HEK293 (cell line): Measurements from ENCODE around the gene PADI3.

Experiments
- CTCF ChIA-PET: fragments of 350-600 bp; formaldehyde crosslinking; extraction: SDS; loops from one replicate; lab custom pipeline; 2021; ENCODE audit warnings: antibody characterized with exemption; lab: Yijun Ruan, JAX
- POLR2A ChIA-PET: fragments of 300-600 bp; formaldehyde crosslinking; extraction: SDS; loops from one replicate; lab custom pipeline; 2020; ENCODE audit warnings: antibody characterized with exemption, inconsistent platforms; lab: Yijun Ruan, JAX
- H3K27ac ChIP-seq: fragments of 200-500 bp; sonication (Bioruptor generic); 2 replicates; pipeline ENCODE4 v1.5.1; 2014; ENCODE audit warnings: low read depth, low read length, control low read depth, inconsistent platforms; ENCODE audit errors: extremely low read depth
- H3K36me3 ChIP-seq, 2 experiments: fragments of 200-500 bp in 1 of 2; sonication (Bioruptor generic) in 1 of 2; 1 replicate in 1 of 2; 2 replicates in 1 of 2; pipeline ENCODE4 v1.5.1; 2014 to 2017; ENCODE audit warnings: inconsistent platforms in 2 of 2, low read length in 2 of 2; ENCODE audit not compliant: control insufficient read depth in 2 of 2, insufficient read depth in 1 of 2
- H3K4me1 ChIP-seq: fragments of 200-500 bp; sonication (Bioruptor generic); 2 replicates; pipeline ENCODE4 v1.5.1; 2014; ENCODE audit warnings: mild to moderate bottlenecking, low read length, inconsistent platforms; ENCODE audit not compliant: control insufficient read depth, insufficient read depth
- H3K4me3 ChIP-seq: 2 replicates; pipeline ENCODE4 v1.5.1; 2011; ENCODE audit warnings: low read depth, mild to moderate bottlenecking, control low read depth, low read length, moderate library complexity
- H3K9me3 ChIP-seq: fragments of 200-500 bp; sonication (Bioruptor generic); 2 replicates; pipeline ENCODE4 v1.5.1; 2014; ENCODE audit warnings: low read depth, low read length, inconsistent platforms; ENCODE audit not compliant: control insufficient read depth, insufficient read depth
- EGR2 ChIP-seq: fragments of 450-650 bp; formaldehyde crosslinking; IDR thresholded peaks from 2 replicates; pipeline ENCODE4 v1.5.1; 2016; ENCODE audit warnings: low read depth, missing biosample characterization, missing genetic modification characterization
- HOXD13 ChIP-seq: sonication (generic); formaldehyde crosslinking; IDR thresholded peaks from 2 replicates; pipeline ENCODE4 v1.8.0; 2022; ENCODE audit warnings: missing genetic modification reagents, borderline replicate concordance
- MYNN ChIP-seq: fragments of 450-650 bp; formaldehyde crosslinking; IDR thresholded peaks from 2 replicates; pipeline ENCODE4 v1.5.1; 2016; ENCODE audit warnings: missing biosample characterization, missing genetic modification characterization, borderline replicate concordance
- PRDM1 ChIP-seq: fragments of 450-650 bp; formaldehyde crosslinking; IDR thresholded peaks from 2 replicates; pipeline ENCODE4; 2016; ENCODE audit warnings: missing biosample characterization, missing genetic modification characterization
- SCRT1 ChIP-seq: fragments of 450-650 bp; formaldehyde crosslinking; IDR thresholded peaks from 2 replicates; pipeline ENCODE4 v1.5.1; 2016; ENCODE audit warnings: missing biosample characterization, missing genetic modification characterization, borderline replicate concordance
- SCRT2 ChIP-seq: fragments of 450-650 bp; formaldehyde crosslinking; IDR thresholded peaks from 2 replicates; pipeline ENCODE4 v1.5.1; 2016; ENCODE audit warnings: missing biosample characterization, missing genetic modification characterization
- TCF7L2 ChIP-seq: IDR thresholded peaks from 2 replicates; pipeline ENCODE4 v1.6.1; 2011; ENCODE audit warnings: low read depth, mild to moderate bottlenecking, inconsistent platforms, low read length, moderate library complexity, borderline replicate concordance
- TRIM28 ChIP-seq: IDR thresholded peaks from 2 replicates; pipeline ENCODE4 v1.6.1; 2011; ENCODE audit warnings: low read length, control low read depth, borderline replicate concordance
- ZIC2 ChIP-seq: fragments of 450-650 bp; formaldehyde crosslinking; IDR thresholded peaks from 2 replicates; pipeline ENCODE4 v1.5.1; 2016; ENCODE audit warnings: missing biosample characterization, missing genetic modification characterization
- ZNF112 ChIP-seq: fragments of 450-650 bp; formaldehyde crosslinking; IDR thresholded peaks from 2 replicates; pipeline ENCODE4 v1.5.0; 2017; ENCODE audit warnings: missing biosample characterization, missing genetic modification characterization
- ZNF132 ChIP-seq: fragments of 450-650 bp; formaldehyde crosslinking; IDR thresholded peaks from 2 replicates; pipeline ENCODE4 v1.5.1; 2017; ENCODE audit warnings: missing biosample characterization, missing genetic modification characterization, borderline replicate concordance
- ZNF133 ChIP-seq: fragments of 450-650 bp; formaldehyde crosslinking; IDR thresholded peaks from 2 replicates; pipeline ENCODE4 v1.5.1; 2016; ENCODE audit warnings: missing biosample characterization, missing genetic modification characterization
- ZNF157 ChIP-seq: fragments of 450-650 bp; formaldehyde crosslinking; IDR thresholded peaks from 2 replicates; pipeline ENCODE4 v1.5.1; 2016; ENCODE audit warnings: missing biosample characterization, missing genetic modification characterization
- ZNF16 ChIP-seq: fragments of 450-650 bp; formaldehyde crosslinking; IDR thresholded peaks from 2 replicates; pipeline ENCODE4 v1.5.1; 2016; ENCODE audit warnings: low read depth, missing biosample characterization, missing genetic modification characterization
- ZNF174 ChIP-seq: fragments of 450-650 bp; formaldehyde crosslinking; IDR thresholded peaks from 2 replicates; pipeline ENCODE4 v1.5.0; 2017; ENCODE audit warnings: missing biosample characterization, mild to moderate bottlenecking, missing genetic modification characterization
- ZNF214 ChIP-seq: fragments of 450-650 bp; formaldehyde crosslinking; IDR thresholded peaks from 2 replicates; pipeline ENCODE4 v1.5.1; 2017; ENCODE audit warnings: missing biosample characterization, mild to moderate bottlenecking, missing genetic modification characterization, borderline replicate concordance
- ZNF223 ChIP-seq: fragments of 450-650 bp; formaldehyde crosslinking; IDR thresholded peaks from 2 replicates; pipeline ENCODE4 v1.5.1; 2016; ENCODE audit warnings: missing biosample characterization, missing genetic modification characterization
- ZNF433 ChIP-seq: fragments of 450-650 bp; formaldehyde crosslinking; IDR thresholded peaks from 2 replicates; pipeline ENCODE4 v1.5.1; 2016; ENCODE audit warnings: missing biosample characterization, missing genetic modification characterization, low read depth
- ZNF560 ChIP-seq: fragments of 450-650 bp; formaldehyde crosslinking; IDR thresholded peaks from 2 replicates; pipeline ENCODE4 v1.5.1; 2017; ENCODE audit warnings: missing biosample characterization, missing genetic modification characterization, borderline replicate concordance
- ZNF561 ChIP-seq: fragments of 450-650 bp; IDR thresholded peaks from 2 replicates; pipeline ENCODE4 v1.5.1; 2018; ENCODE audit warnings: missing biosample characterization, missing genetic modification characterization, borderline replicate concordance
- ZNF596 ChIP-seq: fragments of 450-650 bp; IDR thresholded peaks from 2 replicates; pipeline ENCODE4 v1.5.0; 2018; ENCODE audit warnings: missing biosample characterization, mild to moderate bottlenecking, missing genetic modification characterization, moderate library complexity
- ZNF600 ChIP-seq: fragments of 450-650 bp; formaldehyde crosslinking; IDR thresholded peaks from 2 replicates; pipeline ENCODE4 v1.5.1; 2016; ENCODE audit warnings: missing biosample characterization, missing genetic modification characterization
- ZNF654 ChIP-seq: fragments of 450-650 bp; formaldehyde crosslinking; IDR thresholded peaks from 2 replicates; pipeline ENCODE4 v1.5.1; 2016; ENCODE audit warnings: low read depth, missing biosample characterization, missing genetic modification characterization
- ZSCAN30 ChIP-seq: fragments of 450-650 bp; IDR thresholded peaks from 2 replicates; pipeline ENCODE4 v1.5.1; 2018; ENCODE audit warnings: missing biosample characterization, mild to moderate bottlenecking, missing genetic modification characterization, moderate library complexity
- TF ChIP-seq, protein P1 (sequence below): fragments of 450-650 bp; formaldehyde crosslinking; IDR thresholded peaks from 2 replicates; pipeline ENCODE4 v1.5.1; 2016; ENCODE audit warnings: missing biosample characterization, missing genetic modification characterization
- TF ChIP-seq, protein P2 (sequence below): fragments of 450-650 bp; formaldehyde crosslinking; IDR thresholded peaks from 2 replicates; pipeline ENCODE4 v1.5.1; 2017; ENCODE audit warnings: missing biosample characterization, missing genetic modification characterization

PADI3 gene

DNA sequence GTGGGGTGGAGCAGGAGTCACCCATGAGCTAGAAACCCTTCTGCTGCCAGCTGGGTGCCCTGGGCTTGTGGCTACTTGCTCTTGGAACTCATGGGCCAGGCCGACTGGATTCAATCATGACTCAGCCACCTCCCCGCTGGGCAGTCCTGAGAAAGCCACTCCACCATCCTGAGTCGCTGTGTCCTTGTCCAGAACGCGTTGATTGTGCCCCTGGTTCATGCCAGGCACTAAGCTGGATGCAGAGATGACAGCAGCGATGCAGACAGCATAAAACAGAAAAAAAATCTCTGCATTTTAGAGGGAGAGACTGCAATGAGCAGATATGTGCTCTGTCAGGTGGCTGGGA is 33.4 kb upstream of the PADI3 start:
- POLR2A ChIA-PET, result no interaction called here
- no peak overlapping the region for H3K4me3 ChIP-seq
- TF ChIP-seq ZNF214 (tag by site-specific recombination) (no peak), ZIC2 (tag by site-specific recombination) (peak; percentile 28; the same call in 1 of the 2 replicates), ZNF596 (tag by site-specific recombination) (no peak), ZNF132 (tag by site-specific recombination) (no peak), PRDM1 (tag by site-specific recombination) (no peak), EGR2 (tag by site-specific recombination) (no peak), ZNF600 (tag by site-specific recombination) (peak; percentile 91)
- TF ChIP-seq, protein P1, sequence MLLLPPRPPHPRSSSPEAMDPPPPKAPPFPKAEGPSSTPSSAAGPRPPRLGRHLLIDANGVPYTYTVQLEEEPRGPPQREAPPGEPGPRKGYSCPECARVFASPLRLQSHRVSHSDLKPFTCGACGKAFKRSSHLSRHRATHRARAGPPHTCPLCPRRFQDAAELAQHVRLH (tag by site-specific recombination), result no peak
- TF ChIP-seq, all 188 proteins: peak for 2
- no peaks in the 10 kb centered on the region for H3K36me3 ChIP-seq
- no peaks in the 10 kb centered on the region for H3K9me3 ChIP-seq
- H3K4me1 ChIP-seq, result peaks cover 4% of the 10 kb centered on the region
- CTCF ChIA-PET, result interaction anchor here (1.6 kb wide), 1 partner anchor 59 kb away, joined by 5 read pairs; no protein-coding TSS in a partner anchor
- no peak overlapping the region for H3K27ac ChIP-seq

DNA sequence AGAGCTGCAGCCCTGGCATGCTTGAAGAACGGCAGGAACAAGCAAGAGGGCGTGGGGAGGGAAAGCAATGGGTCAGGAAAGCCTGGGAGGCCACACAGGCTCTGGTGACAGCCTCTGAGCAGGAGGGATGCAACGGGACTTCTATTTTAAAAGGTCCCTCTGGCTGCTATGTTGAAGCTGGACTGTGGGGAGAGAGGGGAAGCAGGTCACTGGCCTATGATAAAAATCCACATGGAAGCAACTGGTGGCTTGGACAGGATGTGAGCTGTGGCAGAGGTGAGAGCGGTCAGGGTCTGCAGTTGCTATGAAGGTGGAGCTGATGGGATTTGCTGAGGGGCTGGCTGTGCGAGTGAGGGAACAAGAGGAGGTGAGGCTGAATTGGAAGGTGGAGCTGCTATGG is 32.8 kb upstream of the PADI3 start:
- H3K4me3 ChIP-seq, result no peak overlapping the region
- TF ChIP-seq ZNF561 (no peak), ZNF654 (tag by site-specific recombination) (no peak), ZSCAN30 (tag by site-specific recombination) (no peak), MYNN (tag by site-specific recombination) (peak; percentile 92), ZNF133 (tag by site-specific recombination) (no peak), ZNF433 (tag by site-specific recombination) (no peak), SCRT1 (0 out of 2 replicates have a peak, but pooled peaks have one; percentile 14), ZNF174 (tag by site-specific recombination) (no peak), ZNF16 (tag by site-specific recombination) (no peak), SCRT2 (tag by site-specific recombination) (peak; percentile 60; the same call in 1 of the 2 replicates), TCF7L2 (no peak)
- TF ChIP-seq, protein P2, sequence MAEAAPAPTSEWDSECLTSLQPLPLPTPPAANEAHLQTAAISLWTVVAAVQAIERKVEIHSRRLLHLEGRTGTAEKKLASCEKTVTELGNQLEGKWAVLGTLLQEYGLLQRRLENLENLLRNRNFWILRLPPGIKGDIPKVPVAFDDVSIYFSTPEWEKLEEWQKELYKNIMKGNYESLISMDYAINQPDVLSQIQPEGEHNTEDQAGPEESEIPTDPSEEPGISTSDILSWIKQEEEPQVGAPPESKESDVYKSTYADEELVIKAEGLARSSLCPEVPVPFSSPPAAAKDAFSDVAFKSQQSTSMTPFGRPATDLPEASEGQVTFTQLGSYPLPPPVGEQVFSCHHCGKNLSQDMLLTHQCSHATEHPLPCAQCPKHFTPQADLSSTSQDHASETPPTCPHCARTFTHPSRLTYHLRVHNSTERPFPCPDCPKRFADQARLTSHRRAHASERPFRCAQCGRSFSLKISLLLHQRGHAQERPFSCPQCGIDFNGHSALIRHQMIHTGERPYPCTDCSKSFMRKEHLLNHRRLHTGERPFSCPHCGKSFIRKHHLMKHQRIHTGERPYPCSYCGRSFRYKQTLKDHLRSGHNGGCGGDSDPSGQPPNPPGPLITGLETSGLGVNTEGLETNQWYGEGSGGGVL, result no peak
- no peaks in the 10 kb centered on the region for H3K9me3 ChIP-seq
- no peaks in the 10 kb centered on the region for H3K36me3 ChIP-seq
- ChIA-PET POLR2A (no interaction called here), CTCF (interaction anchor here (1.6 kb wide), 1 partner anchor 58 kb away, joined by 5 read pairs; no protein-coding TSS in a partner anchor)
- H3K4me1 ChIP-seq, result peaks cover 4% of the 10 kb centered on the region
- H3K27ac ChIP-seq, result no peak overlapping the region

DNA sequence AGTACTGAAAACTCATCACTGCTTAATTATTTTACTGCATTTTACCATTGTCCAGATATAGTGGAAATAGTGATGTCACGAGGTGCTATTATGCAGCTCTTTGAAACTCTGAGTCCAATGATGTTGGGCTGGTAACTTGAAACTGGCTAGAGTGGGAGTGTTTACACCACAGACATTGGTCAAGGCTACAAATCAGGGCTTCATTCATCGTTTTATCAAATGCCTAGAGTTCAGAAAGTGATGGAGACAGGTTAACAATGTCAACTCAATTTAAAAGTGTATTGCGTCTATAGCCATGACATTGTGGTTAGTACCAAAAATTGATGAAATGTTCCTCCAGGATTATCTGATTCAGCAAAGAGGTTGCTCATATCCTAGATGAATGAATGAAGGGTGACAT is 31.3 kb upstream of the PADI3 start:
- ChIA-PET POLR2A (no interaction called here), CTCF (no interaction called here)
- Histone ChIP-seq H3K36me3 (no peaks in the 10 kb centered on the region), H3K27ac (no peak overlapping the region), H3K9me3 (no peaks in the 10 kb centered on the region), H3K4me1 (peaks cover 1% of the 10 kb centered on the region), H3K4me3 (no peak overlapping the region)
- 0 out of 2 replicates have a peak, but pooled peaks have one; percentile 51 for TF ChIP-seq TRIM28
- TF ChIP-seq ZNF157 (tag by site-specific recombination), result 0 out of 2 replicates have a peak, but pooled peaks have one; percentile 30
- TF ChIP-seq ZNF112 (tag by site-specific recombination), result peak; percentile 97
- no peak for TF ChIP-seq ZNF223
- TF ChIP-seq ZNF560, result no peak
- no peak for TF ChIP-seq HOXD13
